ENCODE data around the gene KLHL30. TPM values are rescaled to one million over a fixed set of nuclear protein-coding genes. Genes with fewer than 3 reads are reported as not detected.

KLHL30 gene
- total RNA-seq, 1 experiment from 2014 or later, result 0.61 TPM

DNA sequence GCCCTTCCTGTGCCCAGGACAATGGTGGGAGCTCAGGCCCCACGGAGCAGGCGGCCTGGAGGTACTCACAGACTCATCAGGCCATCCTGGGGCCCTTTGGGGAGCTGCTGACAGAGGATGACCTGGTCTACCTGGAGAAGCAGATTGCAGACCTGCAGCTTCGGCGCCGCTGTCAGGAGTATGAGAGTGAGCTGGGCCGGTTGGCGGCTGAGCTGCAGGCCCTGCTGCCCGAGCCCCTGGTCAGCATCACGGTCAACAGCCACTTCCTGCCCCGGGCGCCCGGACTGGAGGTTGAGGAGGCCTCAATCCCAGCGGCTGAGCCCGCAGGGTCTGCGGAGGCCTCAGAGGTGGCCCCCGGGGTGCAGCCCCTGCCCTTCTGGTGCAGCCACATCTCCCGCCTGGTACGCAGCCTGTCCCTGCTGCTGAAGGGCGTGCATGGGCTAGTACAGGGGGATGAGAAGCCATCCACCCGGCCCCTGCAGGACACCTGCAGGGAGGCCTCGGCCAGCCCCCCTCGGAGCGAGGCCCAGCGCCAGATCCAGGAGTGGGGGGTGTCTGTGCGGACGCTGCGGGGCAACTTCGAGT lies 8.3 kb upstream of the KLHL30 start:
- RAD21 ChIA-PET (ENCODE audit: low non-redundant PET in 1 of 2, low total read pairs in 2 of 2, uncharacterized antibody in 2 of 2, unreplicated experiment in 2 of 2), result no interaction called here
- Histone ChIP-seq H3K79me2 (ENCODE audit: insufficient read depth, low read length) (no peaks in the 10 kb centered on the region), H3K36me3 (ENCODE audit: control insufficient read depth in 1 of 2, insufficient read depth in 2 of 2, low read length in 2 of 2) (no peaks in the 10 kb centered on the region), H3K27me3 (ENCODE audit: insufficient read depth, low read length) (no peaks in the 10 kb centered on the region), H3K4me2 (ENCODE audit: low read length) (no peak overlapping the region), H3K27ac (ENCODE audit: low read depth, low read length) (no peak overlapping the region), H3K4me1 (ENCODE audit: control insufficient read depth in 1 of 2, insufficient read depth in 2 of 2, low read length in 2 of 2) (no peaks in the 10 kb centered on the region), H3K9me2 (ENCODE audit: insufficient read depth) (no peaks in the 10 kb centered on the region), H3K4me3 (replicated peaks in 1 of 2; ENCODE audit: low read depth in 1 of 2, low read length in 2 of 2) (no peak overlapping the region), H2AFZ (ENCODE audit: low read depth, low read length, poor library complexity, severe bottlenecking) (no peak overlapping the region), H3K9ac (ENCODE audit: low read length) (no peak overlapping the region), H4K20me1 (ENCODE audit: insufficient read depth) (no peaks in the 10 kb centered on the region), H3K9me3 (ENCODE audit: control insufficient read depth in 1 of 2, insufficient read depth in 1 of 2, low read depth in 1 of 2, low read length in 2 of 2) (peaks cover 0 to 10% of the 10 kb centered on the region in 2 experiments; a peak in 1 of 4 replicates)
- intact Hi-C loops (cut with micrococcal nuclease), result no loop called here
- DNase-seq (ENCODE audit: low read depth, low spot score), result no peak
- CTCF ChIA-PET, result no interaction called here
- POLR2A ChIA-PET, result no interaction called here
- no TSS peak for BruUV-seq (replicated peaks)
- TF ChIP-seq JUND (IDR thresholded peaks at IDR 0.05), result no peak
- no peak for TF ChIP-seq EZH2 (IDR thresholded peaks at IDR 0.05)
- no peak for TF ChIP-seq MAX (IDR thresholded peaks at IDR 0.05)
- TF ChIP-seq, protein P1, sequence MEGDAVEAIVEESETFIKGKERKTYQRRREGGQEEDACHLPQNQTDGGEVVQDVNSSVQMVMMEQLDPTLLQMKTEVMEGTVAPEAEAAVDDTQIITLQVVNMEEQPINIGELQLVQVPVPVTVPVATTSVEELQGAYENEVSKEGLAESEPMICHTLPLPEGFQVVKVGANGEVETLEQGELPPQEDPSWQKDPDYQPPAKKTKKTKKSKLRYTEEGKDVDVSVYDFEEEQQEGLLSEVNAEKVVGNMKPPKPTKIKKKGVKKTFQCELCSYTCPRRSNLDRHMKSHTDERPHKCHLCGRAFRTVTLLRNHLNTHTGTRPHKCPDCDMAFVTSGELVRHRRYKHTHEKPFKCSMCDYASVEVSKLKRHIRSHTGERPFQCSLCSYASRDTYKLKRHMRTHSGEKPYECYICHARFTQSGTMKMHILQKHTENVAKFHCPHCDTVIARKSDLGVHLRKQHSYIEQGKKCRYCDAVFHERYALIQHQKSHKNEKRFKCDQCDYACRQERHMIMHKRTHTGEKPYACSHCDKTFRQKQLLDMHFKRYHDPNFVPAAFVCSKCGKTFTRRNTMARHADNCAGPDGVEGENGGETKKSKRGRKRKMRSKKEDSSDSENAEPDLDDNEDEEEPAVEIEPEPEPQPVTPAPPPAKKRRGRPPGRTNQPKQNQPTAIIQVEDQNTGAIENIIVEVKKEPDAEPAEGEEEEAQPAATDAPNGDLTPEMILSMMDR (IDR thresholded peaks at IDR 0.05 in 2 of 3, conservative IDR thresholded peaks at IDR 0.05 in 1 of 3; ENCODE audit: borderline replicate concordance in 1 of 3, insufficient read depth in 1 of 3, low read depth in 2 of 3, low read length in 2 of 3), result no peak
- no peak for TF ChIP-seq CBX3 (IDR thresholded peaks at IDR 0.05; ENCODE audit: low read depth)
- TF ChIP-seq ZNF274 (IDR thresholded peaks at IDR 0.05; ENCODE audit: low read depth, low read length), result no peak
- TF ChIP-seq, protein P2, sequence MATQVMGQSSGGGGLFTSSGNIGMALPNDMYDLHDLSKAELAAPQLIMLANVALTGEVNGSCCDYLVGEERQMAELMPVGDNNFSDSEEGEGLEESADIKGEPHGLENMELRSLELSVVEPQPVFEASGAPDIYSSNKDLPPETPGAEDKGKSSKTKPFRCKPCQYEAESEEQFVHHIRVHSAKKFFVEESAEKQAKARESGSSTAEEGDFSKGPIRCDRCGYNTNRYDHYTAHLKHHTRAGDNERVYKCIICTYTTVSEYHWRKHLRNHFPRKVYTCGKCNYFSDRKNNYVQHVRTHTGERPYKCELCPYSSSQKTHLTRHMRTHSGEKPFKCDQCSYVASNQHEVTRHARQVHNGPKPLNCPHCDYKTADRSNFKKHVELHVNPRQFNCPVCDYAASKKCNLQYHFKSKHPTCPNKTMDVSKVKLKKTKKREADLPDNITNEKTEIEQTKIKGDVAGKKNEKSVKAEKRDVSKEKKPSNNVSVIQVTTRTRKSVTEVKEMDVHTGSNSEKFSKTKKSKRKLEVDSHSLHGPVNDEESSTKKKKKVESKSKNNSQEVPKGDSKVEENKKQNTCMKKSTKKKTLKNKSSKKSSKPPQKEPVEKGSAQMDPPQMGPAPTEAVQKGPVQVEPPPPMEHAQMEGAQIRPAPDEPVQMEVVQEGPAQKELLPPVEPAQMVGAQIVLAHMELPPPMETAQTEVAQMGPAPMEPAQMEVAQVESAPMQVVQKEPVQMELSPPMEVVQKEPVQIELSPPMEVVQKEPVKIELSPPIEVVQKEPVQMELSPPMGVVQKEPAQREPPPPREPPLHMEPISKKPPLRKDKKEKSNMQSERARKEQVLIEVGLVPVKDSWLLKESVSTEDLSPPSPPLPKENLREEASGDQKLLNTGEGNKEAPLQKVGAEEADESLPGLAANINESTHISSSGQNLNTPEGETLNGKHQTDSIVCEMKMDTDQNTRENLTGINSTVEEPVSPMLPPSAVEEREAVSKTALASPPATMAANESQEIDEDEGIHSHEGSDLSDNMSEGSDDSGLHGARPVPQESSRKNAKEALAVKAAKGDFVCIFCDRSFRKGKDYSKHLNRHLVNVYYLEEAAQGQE (IDR thresholded peaks at IDR 0.05; ENCODE audit: low read depth), result no peak
- TF ChIP-seq FOSL1 (IDR thresholded peaks at IDR 0.05; ENCODE audit: low read depth), result no peak
- no peak for TF ChIP-seq SRF (IDR thresholded peaks at IDR 0.05; ENCODE audit: low read depth)
- TF ChIP-seq SIN3A (IDR thresholded peaks at IDR 0.05; ENCODE audit: low read depth), result no peak
- TF ChIP-seq ATF3 (IDR thresholded peaks at IDR 0.05), result no peak
- no peak for TF ChIP-seq SP1 (IDR thresholded peaks at IDR 0.05; ENCODE audit: low read depth)
- TF ChIP-seq ZFX (IDR thresholded peaks at IDR 0.05), result no peak
- no peak for TF ChIP-seq ELF1 (IDR thresholded peaks at IDR 0.05; ENCODE audit: borderline replicate concordance, low read depth)
- TF ChIP-seq YY1 (IDR thresholded peaks at IDR 0.05; ENCODE audit: extremely low read depth, insufficient replicate concordance, low read depth, low read length), result no peak
- TF ChIP-seq TCF7L2 (IDR thresholded peaks at IDR 0.05; ENCODE audit: borderline replicate concordance, extremely low read depth, insufficient read depth, insufficient read length), result no peak
- TF ChIP-seq POLR2A (IDR thresholded peaks at IDR 0.05; ENCODE audit: borderline replicate concordance, extremely low read depth, insufficient read depth, insufficient read length), result no peak
- ATAC-seq, result no peak
